Measurements from ENCODE around the gene HS3ST3A1.

HS3ST3A1 gene

GRCh38 chr17:13589658-13590057 lies 12.1 kb downstream of the HS3ST3A1 start:
- Histone ChIP-seq H3K4me1 (no peaks in the 10 kb centered on the region), H3K79me2 (no peaks in the 10 kb centered on the region), H3K4me3 (ENCODE audit: low read depth, low read length) (no peak overlapping the region), H3K27me3 (ENCODE audit: control insufficient read depth, insufficient read depth, low read length) (no peaks in the 10 kb centered on the region), H3K4me2 (ENCODE audit: low read length) (no peak overlapping the region), H2AFZ (no peak overlapping the region), H3K9ac (no peak overlapping the region), H3K27ac (no peak overlapping the region), H3K9me3 (ENCODE audit: control insufficient read depth, low read length) (no peaks in the 10 kb centered on the region), H3K36me3 (ENCODE audit: control insufficient read depth, insufficient read depth, low read length) (no peaks in the 10 kb centered on the region)
- TF ChIP-seq CTCF (IDR thresholded peaks at IDR 0.05), result no peak

- no peaks in the 10 kb centered on the region for H3K27me3 ChIP-seq (ENCODE audit: control insufficient read depth, insufficient read depth, low read length)
- H3K9ac ChIP-seq, result no peak overlapping the region
- TF ChIP-seq CTCF (IDR thresholded peaks at IDR 0.05), result no peak
- H3K4me3 ChIP-seq (ENCODE audit: low read depth, low read length), result no peak overlapping the region
- H3K79me2 ChIP-seq, result no peaks in the 10 kb centered on the region
- no peak overlapping the region for H3K4me2 ChIP-seq (ENCODE audit: low read length)
- H3K27ac ChIP-seq, result no peak overlapping the region
- H3K9me3 ChIP-seq (ENCODE audit: control insufficient read depth, low read length), result no peaks in the 10 kb centered on the region
- no peak overlapping the region for H2AFZ ChIP-seq
- no peaks in the 10 kb centered on the region for H3K4me1 ChIP-seq
- H3K36me3 ChIP-seq (ENCODE audit: control insufficient read depth, insufficient read depth, low read length), result no peaks in the 10 kb centered on the region
Observed at GRCh38 chr17:13587487-13588338, 14.0 kb downstream of the HS3ST3A1 start.

GRCh38 chr17:13584701-13585080 lies 17.0 kb downstream of the HS3ST3A1 start:
- H3K9ac ChIP-seq, result no peak overlapping the region
- H3K4me1 ChIP-seq, result no peaks in the 10 kb centered on the region
- H3K36me3 ChIP-seq (ENCODE audit: control insufficient read depth, insufficient read depth, low read length), result no peaks in the 10 kb centered on the region

GRCh38 chr17:13583996-13584700 lies 17.6 kb downstream of the HS3ST3A1 start:
- H3K27me3 ChIP-seq (ENCODE audit: control insufficient read depth, insufficient read depth, low read length), result no peaks in the 10 kb centered on the region
- H3K4me1 ChIP-seq, result no peaks in the 10 kb centered on the region
- no peak overlapping the region for H2AFZ ChIP-seq
- H3K4me2 ChIP-seq (ENCODE audit: low read length), result no peak overlapping the region
- no peaks in the 10 kb centered on the region for H3K36me3 ChIP-seq (ENCODE audit: control insufficient read depth, insufficient read depth, low read length)
- H3K27ac ChIP-seq, result no peak overlapping the region
- no peak for TF ChIP-seq CTCF (IDR thresholded peaks at IDR 0.05)
- H3K79me2 ChIP-seq, result no peaks in the 10 kb centered on the region
- H3K9ac ChIP-seq, result no peak overlapping the region
- H3K9me3 ChIP-seq (ENCODE audit: control insufficient read depth, low read length), result no peaks in the 10 kb centered on the region
- H3K4me3 ChIP-seq (ENCODE audit: low read depth, low read length), result no peak overlapping the region

More at GRCh38 chr17:13584701-13585080, 17.0 kb downstream of the HS3ST3A1 start:
- TF ChIP-seq CTCF (IDR thresholded peaks at IDR 0.05), result no peak
- no peak overlapping the region for H3K4me3 ChIP-seq (ENCODE audit: low read depth, low read length)
- H3K27ac ChIP-seq, result no peak overlapping the region
- H2AFZ ChIP-seq, result no peak overlapping the region
- H3K79me2 ChIP-seq, result no peaks in the 10 kb centered on the region
- H3K27me3 ChIP-seq (ENCODE audit: control insufficient read depth, insufficient read depth, low read length), result no peaks in the 10 kb centered on the region
- no peak overlapping the region for H3K4me2 ChIP-seq (ENCODE audit: low read length)
- no peaks in the 10 kb centered on the region for H3K9me3 ChIP-seq (ENCODE audit: control insufficient read depth, low read length)
